DMS 273 (cell line): ENCODE results near the gene RIPOR3.
A peak's percentile ranks its signal among the peaks of the same experiment; 100 is the strongest.
"Not testable (repeated sequence)": the region's sequence is repeated elsewhere in the genome, so short reads cannot be mapped to it uniquely, and the experiment has no call there.

Experiments used
- DNase-seq: peaks from one replicate; lab custom pipeline; 2025; ENCODE audit not compliant: unreplicated experiment; lab: John Stamatoyannopoulos, UW

RIPOR3 gene

GRCh38 chr20:50663095-50663821 lies 28.1 kb downstream of the RIPOR3 start:
- DNase-seq, result peak; percentile 78

GRCh38 chr20:50659975-50660670 lies 31.2 kb downstream of the RIPOR3 start:
- DNase-seq, result no peak

GRCh38 chr20:50658804-50659380 lies 32.5 kb downstream of the RIPOR3 start:
- no peak for DNase-seq

- DNase-seq, result peak; percentile 55
Observed at GRCh38 chr20:50655311-50655880, 35.9 kb downstream of the RIPOR3 start.

GRCh38 chr20:50654904-50655303 lies 36.4 kb downstream of the RIPOR3 start:
- no peak for DNase-seq

GRCh38 chr20:50652702-50653294 lies 38.5 kb downstream of the RIPOR3 start:
- peak; percentile 26 for DNase-seq

- no peak for DNase-seq
Observed at GRCh38 chr20:50651676-50652075, 39.7 kb downstream of the RIPOR3 start.

- DNase-seq, result no peak
Observed at GRCh38 chr20:50649590-50649989, 41.8 kb downstream of the RIPOR3 start.

GRCh38 chr20:50648651-50649050 lies 42.7 kb downstream of the RIPOR3 start:
- no peak for DNase-seq

- peak; percentile 19 for DNase-seq
Observed at GRCh38 chr20:50646483-50646996, 44.8 kb downstream of the RIPOR3 start.

- DNase-seq, result peak; percentile 75
Observed at GRCh38 chr20:50645253-50646068, 45.9 kb downstream of the RIPOR3 start.

- DNase-seq, result no peak
Observed at GRCh38 chr20:50642288-50642803, 49.0 kb downstream of the RIPOR3 start.

GRCh38 chr20:50641625-50642287 lies 49.6 kb downstream of the RIPOR3 start:
- DNase-seq, result peak; percentile 20

- not testable (repeated sequence) for DNase-seq
Observed at GRCh38 chr20:50639971-50640711, 51.2 kb downstream of the RIPOR3 start.

GRCh38 chr20:50638015-50638847 lies 53.1 kb downstream of the RIPOR3 start:
- not testable (repeated sequence) for DNase-seq

- DNase-seq, result no peak
Observed at GRCh38 chr20:50636601-50637540, 54.5 kb downstream of the RIPOR3 start.
